HUES48 (cell line): ENCODE measurements around the gene CMTM1.

Experiments
- H3K27ac ChIP-seq: one replicate; pipeline ENCODE4 v1.7.0; 2013; ENCODE audit warnings: low read depth, low read length, inconsistent platforms
- H3K27me3 ChIP-seq: 2 replicates; pipeline ENCODE4 v1.6.1; 2013; ENCODE audit warnings: mild to moderate bottlenecking, low read length; ENCODE audit not compliant: control insufficient read depth, insufficient read depth
- H3K36me3 ChIP-seq: 2 replicates; pipeline ENCODE4 v1.6.1; 2013; ENCODE audit warnings: low read length; ENCODE audit not compliant: control insufficient read depth, insufficient read depth
- H3K4me1 ChIP-seq: 2 replicates; pipeline ENCODE4 v1.6.1; 2013; ENCODE audit warnings: mild to moderate bottlenecking, low read length; ENCODE audit not compliant: control insufficient read depth, insufficient read depth
- H3K4me3 ChIP-seq: 2 replicates; pipeline ENCODE4 v1.5.1; 2013; ENCODE audit warnings: mild to moderate bottlenecking, low read depth, low read length
- H3K9ac ChIP-seq: 2 replicates; pipeline ENCODE4 v1.6.1; 2013; ENCODE audit warnings: mild to moderate bottlenecking, low read depth, low read length, moderate library complexity
- H3K9me3 ChIP-seq: 2 replicates; pipeline ENCODE4 v1.6.1; 2013; ENCODE audit warnings: low read length; ENCODE audit not compliant: control insufficient read depth, insufficient read depth

CMTM1 gene

DNA sequence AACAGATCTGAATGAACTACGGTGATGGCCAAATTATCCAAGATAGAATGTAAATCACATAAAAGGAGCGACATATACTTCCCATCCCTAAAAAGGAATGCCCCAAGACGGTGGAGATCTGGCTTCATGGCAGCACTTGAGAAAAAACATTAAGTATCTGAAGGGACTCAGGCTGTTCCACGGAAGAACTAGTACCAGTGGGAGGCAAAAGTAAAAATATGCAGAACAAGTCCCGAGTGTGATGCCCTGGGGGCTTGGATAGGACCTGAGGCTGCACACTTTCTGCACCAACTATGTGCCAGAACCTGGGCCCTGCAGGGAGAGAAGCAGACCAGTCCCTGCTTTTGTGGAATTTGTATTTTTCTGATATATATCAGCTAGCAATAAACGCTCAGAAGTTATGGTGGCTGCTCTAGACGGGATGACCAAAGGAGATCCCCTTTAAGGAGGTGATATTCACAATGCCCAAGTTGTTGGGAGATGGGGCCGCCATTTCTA, 14.4 kb upstream of the CMTM1 start:
- H3K4me1 ChIP-seq, result peaks cover 4% of the 10 kb centered on the region
- peaks cover 21% of the 10 kb centered on the region for H3K27me3 ChIP-seq
- peak overlapping the region; percentile 62 for H3K4me3 ChIP-seq
- H3K9ac ChIP-seq, result 0 out of 2 replicates have a peak overlapping the region, but pooled peaks have one; percentile 47
- peak overlapping the region; percentile 9 for H3K27ac ChIP-seq
- H3K36me3 ChIP-seq, result no peaks in the 10 kb centered on the region
- H3K9me3 ChIP-seq, result no peaks in the 10 kb centered on the region

DNA sequence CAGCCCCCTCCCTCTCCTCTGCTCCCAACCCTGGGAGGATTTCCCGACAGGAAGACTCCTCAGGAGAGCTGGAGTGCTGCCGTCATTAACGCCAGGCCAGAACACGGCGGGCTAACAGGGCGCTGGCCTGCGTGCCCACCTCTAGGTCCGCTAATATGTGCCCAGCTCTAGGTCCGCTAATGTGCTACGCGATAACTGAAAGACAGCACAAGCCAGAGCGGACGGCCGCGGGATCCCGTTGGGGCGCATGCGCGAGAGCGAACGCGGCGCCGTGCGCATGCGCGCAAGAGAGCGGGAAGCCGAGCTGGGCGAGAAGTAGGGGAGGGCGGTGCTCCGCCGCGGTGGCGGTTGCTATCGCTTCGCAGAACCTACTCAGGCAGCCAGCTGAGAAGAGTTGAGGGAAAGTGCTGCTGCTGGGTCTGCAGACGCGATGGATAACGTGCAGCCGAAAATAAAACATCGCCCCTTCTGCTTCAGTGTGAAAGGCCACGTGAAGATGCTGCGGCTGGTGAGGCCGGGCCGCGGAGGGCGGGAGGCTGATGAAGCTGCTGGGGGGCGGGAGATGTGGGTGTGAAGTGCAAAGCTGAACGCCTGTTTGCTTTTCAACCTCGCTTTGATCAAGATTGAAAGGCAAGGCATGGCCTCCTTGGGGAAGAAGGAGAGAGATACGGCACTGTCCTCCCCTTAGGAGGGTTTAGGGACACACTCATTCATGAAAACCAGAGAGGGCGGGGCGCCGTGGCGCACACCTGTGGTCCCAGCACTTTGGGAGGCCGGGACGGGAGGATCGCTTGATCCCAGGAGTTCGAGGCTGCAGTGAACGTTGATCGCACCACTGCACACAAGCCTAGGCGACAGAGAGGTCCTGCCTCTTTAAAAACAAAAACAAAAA, 13.7 kb upstream of the CMTM1 start, which contains the start of gene CKLF:
Gene CKLF, plus strand, starts transcription at position 291 of the 892 bp plus-strand sequence. Its CDS starts 140 bp downstream, at position 431.
- H3K36me3 ChIP-seq, result no peaks in the 10 kb centered on the region
- peaks cover 21% of the 10 kb centered on the region for H3K27me3 ChIP-seq
- 0 out of 2 replicates have a peak within 1 kb of the TSS, but pooled peaks have one; percentile 47 for H3K9ac ChIP-seq
- no peaks in the 10 kb centered on the region for H3K9me3 ChIP-seq
- H3K27ac ChIP-seq, result peak within 1 kb of the TSS; percentile 9
- H3K4me3 ChIP-seq, result peak within 1 kb of the TSS; percentile 62
- H3K4me1 ChIP-seq, result peaks cover 4% of the 10 kb centered on the region

DNA sequence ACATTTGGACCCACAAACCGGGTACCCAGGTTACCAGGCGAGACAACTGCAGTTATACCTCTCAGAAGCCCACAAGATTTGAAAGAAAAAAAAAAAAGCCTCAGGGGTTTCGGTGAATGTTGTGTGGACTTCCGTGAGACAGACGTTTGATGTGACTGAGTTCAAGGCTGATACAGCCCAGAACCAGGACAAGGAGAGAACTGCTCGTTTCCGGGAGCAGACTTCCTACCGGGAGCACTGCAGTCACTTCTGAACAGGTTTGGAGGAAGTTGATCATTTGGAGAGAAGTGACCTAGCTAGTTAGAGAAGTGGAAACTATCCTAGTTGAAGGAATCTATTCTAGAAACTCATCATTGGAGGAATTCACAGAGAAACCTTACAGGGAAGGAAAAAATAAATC, 13.0 kb upstream of the CMTM1 start:
- H3K9ac ChIP-seq, result no peak overlapping the region
- H3K36me3 ChIP-seq, result no peaks in the 10 kb centered on the region
- peaks cover 4% of the 10 kb centered on the region for H3K4me1 ChIP-seq
- no peak overlapping the region for H3K4me3 ChIP-seq
- no peak overlapping the region for H3K27ac ChIP-seq
- H3K9me3 ChIP-seq, result no peaks in the 10 kb centered on the region
- H3K27me3 ChIP-seq, result peaks cover 21% of the 10 kb centered on the region

DNA sequence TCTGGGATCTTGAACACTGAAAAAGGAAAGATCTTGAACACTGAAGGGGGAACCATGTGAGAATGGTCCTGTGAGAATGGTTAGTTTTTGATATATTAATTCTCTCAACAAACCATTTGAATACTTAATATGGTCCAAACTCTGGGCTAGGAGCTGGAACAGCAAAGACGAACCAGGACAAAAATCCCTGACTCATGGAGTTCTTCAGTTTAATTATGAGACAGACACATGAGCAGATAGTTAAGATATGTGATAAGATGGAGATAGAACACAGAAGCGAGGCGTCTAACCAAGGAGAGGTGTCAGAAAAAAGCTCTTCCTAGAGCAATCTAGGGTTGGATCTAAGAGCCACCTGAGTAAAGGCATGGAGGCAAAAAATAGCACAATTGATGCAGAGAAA, 12.2 kb upstream of the CMTM1 start:
- Histone ChIP-seq H3K9me3 (no peaks in the 10 kb centered on the region), H3K27ac (no peak overlapping the region), H3K4me3 (no peak overlapping the region), H3K4me1 (peaks cover 4% of the 10 kb centered on the region), H3K27me3 (peaks cover 21% of the 10 kb centered on the region), H3K36me3 (no peaks in the 10 kb centered on the region), H3K9ac (no peak overlapping the region)

DNA sequence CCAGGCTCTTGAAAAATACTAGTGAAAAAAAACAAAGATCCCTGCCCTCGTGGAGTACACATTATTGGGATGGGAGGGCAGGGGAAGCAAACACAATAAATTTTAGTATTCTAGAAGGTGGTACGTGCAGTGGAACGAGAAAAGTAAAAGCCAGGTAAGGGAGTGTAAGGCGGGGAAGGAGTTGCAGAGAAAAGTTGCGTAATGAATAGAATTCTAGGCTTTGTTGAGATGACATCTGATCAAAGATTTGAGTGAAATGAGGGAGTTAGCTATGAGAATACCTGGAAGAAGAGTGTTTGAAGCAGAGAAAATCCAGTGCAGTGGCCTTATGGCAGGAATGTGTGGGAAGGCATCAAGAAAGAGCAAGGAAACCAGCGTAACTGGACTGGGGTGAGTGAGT, 11.7 kb upstream of the CMTM1 start:
- H3K27ac ChIP-seq, result no peak overlapping the region
- H3K36me3 ChIP-seq, result no peaks in the 10 kb centered on the region
- H3K9me3 ChIP-seq, result no peaks in the 10 kb centered on the region
- H3K4me3 ChIP-seq, result no peak overlapping the region
- H3K9ac ChIP-seq, result no peak overlapping the region
- peaks cover 21% of the 10 kb centered on the region for H3K27me3 ChIP-seq
- H3K4me1 ChIP-seq, result no peaks in the 10 kb centered on the region

DNA sequence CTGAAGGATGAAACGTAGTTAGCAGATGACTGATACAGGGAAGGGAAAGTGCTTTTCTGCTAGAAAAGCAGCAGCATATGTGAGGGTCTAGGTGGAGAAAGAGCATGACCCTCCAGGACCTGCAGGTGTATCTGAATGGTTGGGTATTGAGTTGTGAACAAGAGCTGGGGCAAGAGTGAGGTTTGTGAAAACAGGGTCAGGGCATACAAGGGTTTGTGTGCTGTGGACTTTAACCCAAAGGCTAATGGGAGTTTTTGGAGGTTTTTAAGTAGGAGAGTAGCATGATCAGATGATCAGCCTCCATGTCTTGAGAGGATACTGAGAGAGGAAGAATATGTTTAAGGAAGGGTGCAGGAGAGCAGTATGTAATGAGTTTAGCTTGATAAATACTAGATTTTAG, 6.1 kb upstream of the CMTM1 start:
- no peak overlapping the region for H3K27ac ChIP-seq
- no peak overlapping the region for H3K4me3 ChIP-seq
- no peaks in the 10 kb centered on the region for H3K36me3 ChIP-seq
- H3K9ac ChIP-seq, result no peak overlapping the region
- H3K9me3 ChIP-seq, result no peaks in the 10 kb centered on the region
- H3K4me1 ChIP-seq, result no peaks in the 10 kb centered on the region
- no peaks in the 10 kb centered on the region for H3K27me3 ChIP-seq

DNA sequence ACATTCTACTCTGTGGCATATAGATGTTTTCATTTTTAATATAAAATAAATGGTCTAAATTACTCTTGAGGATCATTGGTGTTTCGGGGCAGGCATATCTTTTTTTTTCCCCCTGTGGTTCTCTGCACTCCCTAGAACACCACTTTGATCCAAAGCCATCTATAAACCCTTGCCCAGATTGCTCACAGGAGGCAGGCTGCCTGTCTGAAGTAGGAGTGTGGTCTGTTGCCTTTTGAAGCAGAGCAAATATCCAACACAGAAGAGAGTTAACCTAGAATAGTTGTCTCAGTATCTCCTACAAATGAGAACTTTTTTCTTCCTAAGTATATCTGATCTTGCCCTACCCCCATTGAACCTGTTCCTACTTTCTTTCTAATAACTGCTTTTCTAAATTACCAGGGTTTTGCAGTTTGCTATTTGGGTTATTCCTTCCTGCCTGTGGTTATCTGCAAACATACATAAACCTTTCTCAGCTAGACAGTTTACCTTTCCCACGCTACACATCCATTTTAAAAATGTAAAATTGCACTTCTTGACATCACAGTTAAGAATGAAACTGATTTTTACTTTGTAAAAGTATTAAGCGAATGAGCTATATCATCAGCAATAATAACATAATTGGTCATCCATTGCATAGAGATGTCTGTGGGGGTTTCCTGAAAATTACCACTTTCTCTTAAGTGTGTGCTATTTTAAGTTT, 4.7 kb upstream of the CMTM1 start:
- no peaks in the 10 kb centered on the region for H3K27me3 ChIP-seq
- H3K9me3 ChIP-seq, result no peaks in the 10 kb centered on the region
- H3K4me3 ChIP-seq, result no peak overlapping the region
- H3K9ac ChIP-seq, result no peak overlapping the region
- no peaks in the 10 kb centered on the region for H3K4me1 ChIP-seq
- H3K36me3 ChIP-seq, result no peaks in the 10 kb centered on the region
- H3K27ac ChIP-seq, result no peak overlapping the region

DNA sequence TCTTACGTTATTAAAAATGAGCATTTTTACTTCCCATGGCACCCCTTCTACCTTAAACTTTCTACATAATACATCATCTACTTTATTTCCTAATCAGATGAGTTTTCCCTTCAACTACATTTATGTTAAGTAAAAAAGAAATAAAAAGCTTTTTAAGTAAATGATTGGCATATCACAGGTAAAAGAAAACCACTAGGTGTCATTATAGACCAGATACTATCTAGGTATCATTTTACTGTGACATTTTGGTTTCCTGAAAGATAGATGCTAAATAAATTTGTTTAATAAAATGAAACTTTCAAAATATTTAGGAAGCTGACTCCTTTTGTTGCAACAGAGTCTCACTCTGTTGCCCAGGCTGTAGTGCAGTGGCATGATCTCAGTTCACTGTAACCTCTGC, 3.8 kb upstream of the CMTM1 start:
- Histone ChIP-seq H3K4me1 (no peaks in the 10 kb centered on the region), H3K27ac (no peak overlapping the region), H3K9me3 (no peaks in the 10 kb centered on the region), H3K36me3 (no peaks in the 10 kb centered on the region), H3K27me3 (no peaks in the 10 kb centered on the region), H3K9ac (no peak overlapping the region), H3K4me3 (no peak overlapping the region)

DNA sequence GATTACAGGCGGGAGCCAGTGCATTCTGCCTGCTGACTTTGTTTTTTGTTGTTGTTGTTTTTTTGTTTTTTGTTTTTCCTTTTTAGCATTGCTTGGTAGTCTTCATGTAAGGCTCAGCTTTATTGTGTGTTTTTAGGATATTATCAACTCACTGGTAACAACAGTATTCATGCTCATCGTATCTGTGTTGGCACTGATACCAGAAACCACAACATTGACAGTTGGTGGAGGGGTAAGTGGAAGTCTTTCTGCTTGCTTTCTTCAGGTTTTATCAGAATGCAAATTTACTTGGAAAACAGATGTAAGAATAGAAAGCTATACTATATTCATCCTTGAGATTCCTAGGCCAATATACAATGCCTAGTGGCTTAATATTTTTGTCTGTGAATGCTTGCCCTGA, 3.3 kb upstream of the CMTM1 start:
- Histone ChIP-seq H3K9me3 (no peaks in the 10 kb centered on the region), H3K27ac (no peak overlapping the region), H3K27me3 (no peaks in the 10 kb centered on the region), H3K36me3 (no peaks in the 10 kb centered on the region), H3K4me3 (no peak overlapping the region), H3K9ac (no peak overlapping the region), H3K4me1 (no peaks in the 10 kb centered on the region)

DNA sequence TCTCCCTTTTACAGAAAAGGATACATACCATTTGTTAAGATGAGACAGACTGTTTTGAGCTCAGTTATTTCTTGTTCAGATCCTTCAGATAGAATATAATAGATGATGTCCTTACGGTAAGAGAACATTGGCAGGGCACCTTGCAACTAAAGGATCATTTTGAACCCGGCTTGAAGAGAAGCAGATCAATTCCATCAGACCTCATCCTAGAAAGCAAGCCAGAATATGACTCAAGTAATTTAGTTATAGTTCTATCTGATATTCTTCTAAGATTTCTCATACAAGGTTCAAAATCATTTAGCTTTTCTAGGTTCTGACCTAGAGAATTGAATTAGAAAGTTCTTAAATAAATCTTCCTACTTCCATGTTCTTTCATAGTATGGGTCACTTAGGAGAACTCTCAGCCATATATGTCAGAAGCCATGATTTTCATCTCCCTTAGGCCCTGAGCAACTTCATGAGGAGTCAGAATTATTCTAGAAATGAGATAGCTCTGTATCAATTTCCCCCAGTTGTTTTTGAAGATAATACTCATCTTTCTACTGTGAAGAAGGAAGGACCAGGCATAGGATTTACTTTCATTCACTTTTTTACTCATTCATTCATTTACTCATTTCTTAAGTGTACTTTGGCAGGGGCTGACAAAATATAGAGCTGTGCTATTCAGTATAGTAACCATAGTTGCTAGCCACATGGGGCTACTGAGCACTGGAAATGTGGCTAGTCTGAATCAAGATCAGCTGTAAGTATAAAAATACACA, 2.5 kb upstream of the CMTM1 start:
- Histone ChIP-seq H3K4me1 (no peaks in the 10 kb centered on the region), H3K9me3 (no peaks in the 10 kb centered on the region), H3K4me3 (no peak overlapping the region), H3K36me3 (no peaks in the 10 kb centered on the region), H3K27me3 (no peaks in the 10 kb centered on the region), H3K9ac (no peak overlapping the region), H3K27ac (no peak overlapping the region)
